Keratinocyte (primary cell): Measurements from ENCODE around the gene KRTAP1-5.

Experiments
- CTCF ChIP-seq, 3 experiments: IDR thresholded peaks in 1 of 3; conservative IDR thresholded peaks in 1 of 3; optimal IDR thresholded peaks in 1 of 3; 2 replicates in 2 of 3; 3 replicates in 1 of 3; pipeline versions ENCODE3 to v1.5.1; 2011; ENCODE audit warnings: low read length in 3 of 3, mild to moderate bottlenecking in 3 of 3, moderate library complexity in 2 of 3, control low read depth in 1 of 3, inconsistent platforms in 1 of 3; ENCODE audit not compliant: insufficient read depth in 2 of 3; ENCODE audit errors: extremely low read depth in 1 of 3
- EZH2 ChIP-seq: IDR thresholded peaks from one replicate; pipeline ENCODE4 v1.6.1; 2012; ENCODE audit warnings: inconsistent platforms, mild to moderate bottlenecking, low read length, moderate library complexity

- TF ChIP-seq CTCF (optimal IDR thresholded peaks at IDR 0.05 in 1 of 3, IDR thresholded peaks at IDR 0.05 in 1 of 3, conservative IDR thresholded peaks at IDR 0.05 in 1 of 3; ENCODE audit: extremely low read depth in 1 of 3, insufficient read depth in 2 of 3, low read length in 3 of 3): no peak
- no peak for TF ChIP-seq EZH2
Observed at GRCh38 chr17:41004397-41004796, 22.6 kb downstream of the KRTAP1-5 start.
